ENCODE measurements around the gene NKAPD1. TPM values are rescaled to one million over a fixed set of nuclear protein-coding genes. Genes with fewer than 3 reads are reported as not detected.
A peak's percentile ranks its signal among the peaks of the same experiment; 100 is the strongest.

Gene NKAPD1
- total and polyA plus RNA-seq, 9 of the 15 experiments (the other 6 are each of a cell fraction or from before 2014, with no cell fraction given), result 14.1 to 73.5 (median 29.3) TPM

GRCh38 chr11:112086422-112087191 lies 12.5 kb downstream of the NKAPD1 start, which contains the start of the genes SDHD and TIMM8B (continued):
- TF ChIP-seq, protein P1, sequence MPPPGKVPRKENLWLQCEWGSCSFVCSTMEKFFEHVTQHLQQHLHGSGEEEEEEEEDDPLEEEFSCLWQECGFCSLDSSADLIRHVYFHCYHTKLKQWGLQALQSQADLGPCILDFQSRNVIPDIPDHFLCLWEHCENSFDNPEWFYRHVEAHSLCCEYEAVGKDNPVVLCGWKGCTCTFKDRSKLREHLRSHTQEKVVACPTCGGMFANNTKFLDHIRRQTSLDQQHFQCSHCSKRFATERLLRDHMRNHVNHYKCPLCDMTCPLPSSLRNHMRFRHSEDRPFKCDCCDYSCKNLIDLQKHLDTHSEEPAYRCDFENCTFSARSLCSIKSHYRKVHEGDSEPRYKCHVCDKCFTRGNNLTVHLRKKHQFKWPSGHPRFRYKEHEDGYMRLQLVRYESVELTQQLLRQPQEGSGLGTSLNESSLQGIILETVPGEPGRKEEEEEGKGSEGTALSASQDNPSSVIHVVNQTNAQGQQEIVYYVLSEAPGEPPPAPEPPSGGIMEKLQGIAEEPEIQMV (tag; conservative IDR thresholded peaks at IDR 0.05; ENCODE audit: low read depth), result no peak
- TF ChIP-seq RFX5 (IDR thresholded peaks at IDR 0.05; ENCODE audit: low read depth, low read length) (no peak), ZKSCAN8 (CRISPR knock-in tag; IDR thresholded peaks at IDR 0.05) (no peak), GABPB2 (CRISPR knock-in tag; conservative IDR thresholded peaks at IDR 0.05) (no peak), SMAD1 (IDR thresholded peaks at IDR 0.05; ENCODE audit: low read depth, low read length, partially characterized antibody) (peak; percentile 64), SNIP1 (IDR thresholded peaks at IDR 0.05; ENCODE audit: low read depth) (peak; percentile 99), ZC3H4 (CRISPR knock-in tag; IDR thresholded peaks at IDR 0.05; ENCODE audit: borderline replicate concordance) (no peak), SUPT5H (IDR thresholded peaks at IDR 0.05) (peak; percentile 93), XRCC5 (IDR thresholded peaks at IDR 0.05; ENCODE audit: low read depth, low read length) (no peak), ZNF347 (CRISPR knock-in tag; IDR thresholded peaks at IDR 0.05; ENCODE audit: low read depth) (no peak), COPS2 (conservative IDR thresholded peaks at IDR 0.05) (no peak), ZNF511 (CRISPR knock-in tag; IDR thresholded peaks at IDR 0.05) (peak; percentile 71; the same call in 1 of the 2 replicates), FOXO4 (CRISPR knock-in tag; IDR thresholded peaks at IDR 0.05) (no peak), LCOR (CRISPR knock-in tag; IDR thresholded peaks at IDR 0.05) (peak; percentile 24; the same call in 1 of the 2 replicates), ZNF696 (CRISPR knock-in tag; conservative IDR thresholded peaks at IDR 0.05) (no peak), ZNF174 (CRISPR knock-in tag; IDR thresholded peaks at IDR 0.05) (no peak), SMAD3 (CRISPR knock-in tag; conservative IDR thresholded peaks at IDR 0.05) (no peak), IRF1 (CRISPR knock-in tag; IDR thresholded peaks at IDR 0.05; ENCODE audit: borderline replicate concordance) (no peak), MITF (IDR thresholded peaks at IDR 0.05) (no peak; the same call in 1 of the 2 replicates), KHSRP (IDR thresholded peaks at IDR 0.05) (no peak), POLR2AphosphoS2 (IDR thresholded peaks at IDR 0.05; ENCODE audit: low read length) (no peak), ZSCAN32 (CRISPR knock-in tag; IDR thresholded peaks at IDR 0.05) (no peak; the same call in 1 of the 2 replicates)
- TF ChIP-seq, protein P2, sequence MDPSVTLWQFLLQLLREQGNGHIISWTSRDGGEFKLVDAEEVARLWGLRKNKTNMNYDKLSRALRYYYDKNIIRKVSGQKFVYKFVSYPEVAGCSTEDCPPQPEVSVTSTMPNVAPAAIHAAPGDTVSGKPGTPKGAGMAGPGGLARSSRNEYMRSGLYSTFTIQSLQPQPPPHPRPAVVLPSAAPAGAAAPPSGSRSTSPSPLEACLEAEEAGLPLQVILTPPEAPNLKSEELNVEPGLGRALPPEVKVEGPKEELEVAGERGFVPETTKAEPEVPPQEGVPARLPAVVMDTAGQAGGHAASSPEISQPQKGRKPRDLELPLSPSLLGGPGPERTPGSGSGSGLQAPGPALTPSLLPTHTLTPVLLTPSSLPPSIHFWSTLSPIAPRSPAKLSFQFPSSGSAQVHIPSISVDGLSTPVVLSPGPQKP (CRISPR knock-in tag; IDR thresholded peaks at IDR 0.05), result no peak
